Breast epithelium (tissue), 4 donors: ENCODE results near the gene MAP4K1. TPM values are rescaled to one million over a fixed set of nuclear protein-coding genes. Genes with fewer than 3 reads are reported as not detected.

Source experiments
- DNase-seq, 2 donors: peaks; one replicate each; pipeline ENCODE4 v3.0.0-alpha.2; 2019; ENCODE audit warnings: low spot score in 2 of 2
- H3K27ac ChIP-seq, 2 donors: fragments of 200-600 bp; sonication (generic) in 1 of 2; one replicate each; pipeline ENCODE4 v1.5.1; 2016 to 2019; ENCODE audit warnings: mild to moderate bottlenecking in 1 of 2
- H3K27me3 ChIP-seq, 2 donors: fragments of 200-600 bp; sonication (generic) in 1 of 2; one replicate each; pipeline versions ENCODE4 v1.5.1 to v1.6.0; 2017 to 2019; ENCODE audit warnings: control low read depth in 1 of 2, mild to moderate bottlenecking in 1 of 2
- H3K36me3 ChIP-seq: fragments of 200-600 bp; one replicate; pipeline ENCODE4 v1.5.1; 2019
- H3K4me1 ChIP-seq, 2 donors: fragments of 200-600 bp; sonication (generic); one replicate each; pipeline ENCODE4 v1.5.1; 2016 to 2019; ENCODE audit warnings: control low read depth in 1 of 2
- H3K4me3 ChIP-seq, 3 donors: fragments of 200-600 bp; sonication (generic); 1 replicate in 2 of 3; 2 replicates in 1 of 3; pipeline ENCODE4 v1.5.1; 2016 to 2019; ENCODE audit warnings: mild to moderate bottlenecking in 3 of 3, moderate library complexity in 2 of 3
- H3K9me3 ChIP-seq, 2 donors: fragments of 200-600 bp; sonication (generic) in 1 of 2; one replicate each; pipeline ENCODE4 v1.5.1; 2016 to 2019; ENCODE audit warnings: control low read depth in 1 of 2
- POLR2A ChIP-seq: fragments of 450-650 bp; IDR thresholded peaks from one replicate; pipeline ENCODE4 v1.6.1; 2016; ENCODE audit warnings: antibody characterized with exemption, mild to moderate bottlenecking, moderate library complexity
- POLR2AphosphoS5 ChIP-seq, 3 donors: sonication (generic); formaldehyde crosslinking; IDR thresholded peaks; one replicate each; pipeline ENCODE4 v1.6.1; 2017; ENCODE audit warnings: antibody characterized with exemption in 3 of 3
- intact Hi-C: fragments of 100-400 bp; cut with DNase I; formaldehyde crosslinking; loops from one replicate; pipeline ENCODE4 v1.15.1; 2023; ENCODE audit warnings: low total_unique reads
- total RNA-seq, 3 donors: library from RNA; depleted of rRNA; stranded (reverse); fragments of >200 nt; gene quantifications; one replicate each; pipeline ENCODE4 v1.1.0, GENCODE V29; 2016
- TF ChIP-seq, protein P1 (sequence below), 3 donors: fragments of 450-650 bp; IDR thresholded peaks; one replicate each; pipeline ENCODE4 v1.5.1; 2016 to 2017; ENCODE audit warnings: antibody characterized with exemption in 3 of 3, mild to moderate bottlenecking in 3 of 3, moderate library complexity in 3 of 3

The MAP4K1 gene
- total RNA-seq, 3 donors from 2014 or later, result 2.5 to 9.3 (median 3.6) TPM

GRCh38 chr19:38663957-38664502 is 46.3 kb upstream of the MAP4K1 start:
- Histone ChIP-seq H3K4me3 (peak overlapping the region in 2 of 3 donors; percentile 4 to 47), H3K9me3 (no peaks in the 10 kb centered on the region), H3K27ac (peak overlapping the region; percentile 98 to 99), H3K4me1 (peaks cover 53 to 80% of the 10 kb centered on the region in 2 donors), H3K27me3 (no peaks in the 10 kb centered on the region), H3K36me3 (no peaks in the 10 kb centered on the region)
- DNase-seq, result peak; percentile 79 to 81
- TF ChIP-seq POLR2AphosphoS5 (IDR thresholded peaks at IDR 0.05) (peak in 2 of 3 donors; percentile 48 to 65), POLR2A (no peak)
- TF ChIP-seq, protein P1, sequence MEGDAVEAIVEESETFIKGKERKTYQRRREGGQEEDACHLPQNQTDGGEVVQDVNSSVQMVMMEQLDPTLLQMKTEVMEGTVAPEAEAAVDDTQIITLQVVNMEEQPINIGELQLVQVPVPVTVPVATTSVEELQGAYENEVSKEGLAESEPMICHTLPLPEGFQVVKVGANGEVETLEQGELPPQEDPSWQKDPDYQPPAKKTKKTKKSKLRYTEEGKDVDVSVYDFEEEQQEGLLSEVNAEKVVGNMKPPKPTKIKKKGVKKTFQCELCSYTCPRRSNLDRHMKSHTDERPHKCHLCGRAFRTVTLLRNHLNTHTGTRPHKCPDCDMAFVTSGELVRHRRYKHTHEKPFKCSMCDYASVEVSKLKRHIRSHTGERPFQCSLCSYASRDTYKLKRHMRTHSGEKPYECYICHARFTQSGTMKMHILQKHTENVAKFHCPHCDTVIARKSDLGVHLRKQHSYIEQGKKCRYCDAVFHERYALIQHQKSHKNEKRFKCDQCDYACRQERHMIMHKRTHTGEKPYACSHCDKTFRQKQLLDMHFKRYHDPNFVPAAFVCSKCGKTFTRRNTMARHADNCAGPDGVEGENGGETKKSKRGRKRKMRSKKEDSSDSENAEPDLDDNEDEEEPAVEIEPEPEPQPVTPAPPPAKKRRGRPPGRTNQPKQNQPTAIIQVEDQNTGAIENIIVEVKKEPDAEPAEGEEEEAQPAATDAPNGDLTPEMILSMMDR (IDR thresholded peaks at IDR 0.05), result no peak
- intact Hi-C loops, result no loop called here

DNA sequence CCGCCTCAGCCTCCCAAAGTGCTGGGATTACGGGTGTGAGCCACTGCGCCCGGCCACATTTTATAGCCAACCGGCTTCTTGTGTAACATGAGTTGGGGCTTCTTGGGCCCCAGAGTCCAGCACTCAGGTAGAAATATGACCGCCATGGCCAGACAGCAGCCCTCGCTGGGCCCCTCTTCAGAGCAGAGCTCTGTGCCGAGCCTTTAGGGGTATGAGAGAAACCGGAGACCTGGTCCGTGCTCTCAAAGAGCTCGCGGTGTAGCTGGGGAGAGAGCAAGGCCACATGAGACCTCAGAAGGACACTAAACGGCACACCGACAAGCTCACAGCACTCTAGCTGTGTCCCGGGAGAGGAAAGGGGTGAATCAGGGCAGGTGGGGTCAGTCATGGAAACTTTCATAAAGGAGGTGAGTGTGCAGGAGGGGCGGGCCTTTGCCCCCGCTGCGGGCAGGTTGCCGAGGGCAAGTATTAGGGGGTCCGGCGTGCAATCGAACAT is 45.5 kb upstream of the MAP4K1 start:
- TF ChIP-seq POLR2A (no peak), POLR2AphosphoS5 (IDR thresholded peaks at IDR 0.05) (no peak)
- TF ChIP-seq, protein P1 (IDR thresholded peaks at IDR 0.05), result no peak
- Histone ChIP-seq H3K27me3 (no peaks in the 10 kb centered on the region), H3K4me3 (peak overlapping the region in 1 of 3 donors; percentile 47), H3K36me3 (no peaks in the 10 kb centered on the region), H3K9me3 (no peaks in the 10 kb centered on the region), H3K27ac (peak overlapping the region; percentile 98 to 99), H3K4me1 (peaks cover 53 to 76% of the 10 kb centered on the region in 2 donors)
- DNase-seq, result no peak
- intact Hi-C loops, result no loop called here

GRCh38 chr19:38662537-38663155 is 44.9 kb upstream of the MAP4K1 start:
- H3K36me3 ChIP-seq, result no peaks in the 10 kb centered on the region
- H3K27ac ChIP-seq, result peak overlapping the region; percentile 98 to 99
- intact Hi-C loops, result no loop called here
- no peaks in the 10 kb centered on the region for H3K27me3 ChIP-seq
- peaks cover 54 to 77% of the 10 kb centered on the region in 2 donors for H3K4me1 ChIP-seq
- DNase-seq, result peak in 1 of 2 donors; percentile 19
- TF ChIP-seq POLR2A, result no peak
- TF ChIP-seq POLR2AphosphoS5 (IDR thresholded peaks at IDR 0.05), result no peak
- TF ChIP-seq, protein P1 (IDR thresholded peaks at IDR 0.05), result no peak
- peak overlapping the region in 1 of 3 donors; percentile 4 for H3K4me3 ChIP-seq
- no peaks in the 10 kb centered on the region for H3K9me3 ChIP-seq

- H3K27me3 ChIP-seq, result no peaks in the 10 kb centered on the region
- peak in 1 of 2 donors; percentile 88 for DNase-seq
- peaks cover 56 to 77% of the 10 kb centered on the region in 2 donors for H3K4me1 ChIP-seq
- TF ChIP-seq POLR2AphosphoS5 (IDR thresholded peaks at IDR 0.05) (peak in 2 of 3 donors; percentile 53 to 83), POLR2A (peak; percentile 10)
- TF ChIP-seq, protein P1 (IDR thresholded peaks at IDR 0.05), result no peak
- intact Hi-C loops, result no loop called here
- H3K36me3 ChIP-seq, result no peaks in the 10 kb centered on the region
- H3K4me3 ChIP-seq, result peak overlapping the region in 1 of 3 donors; percentile 4
- peak overlapping the region; percentile 98 to 99 for H3K27ac ChIP-seq
- H3K9me3 ChIP-seq, result no peaks in the 10 kb centered on the region
These were observed 44.2 kb upstream of the MAP4K1 start for GRCh38 chr19:38661996-38662395.

- no peaks in the 10 kb centered on the region for H3K27me3 ChIP-seq
- intact Hi-C loops, result no loop called here
- peak overlapping the region; percentile 98 to 99 for H3K27ac ChIP-seq
- no peaks in the 10 kb centered on the region for H3K9me3 ChIP-seq
- H3K4me3 ChIP-seq, result no peak overlapping the region
- no peaks in the 10 kb centered on the region for H3K36me3 ChIP-seq
- DNase-seq, result no peak
- H3K4me1 ChIP-seq, result peaks cover 48 to 77% of the 10 kb centered on the region in 2 donors
- no peak for TF ChIP-seq POLR2AphosphoS5 (IDR thresholded peaks at IDR 0.05)
- TF ChIP-seq, protein P1 (IDR thresholded peaks at IDR 0.05), result no peak
- no peak for TF ChIP-seq POLR2A
These were observed 43.4 kb upstream of the MAP4K1 start for GRCh38 chr19:38661136-38661535.
